HepG2 (cell line): ENCODE measurements around the gene MSI2.

Experiments
- CHCHD3 ChIP-seq: sonication (generic); formaldehyde crosslinking; IDR thresholded peaks from 2 replicates; pipeline ENCODE4 v1.8.0; 2022; ENCODE audit warnings: mild to moderate bottlenecking, missing genetic modification reagents, moderate library complexity
- EZH2 ChIP-seq: conservative IDR thresholded peaks from 2 replicates; pipeline ENCODE4 v1.6.1; 2012; ENCODE audit warnings: mild to moderate bottlenecking, low read depth, low read length, moderate library complexity
- ZNF773 ChIP-seq: sonication (generic); formaldehyde crosslinking; IDR thresholded peaks from 2 replicates; pipeline ENCODE4 v1.4.0; 2020; ENCODE audit warnings: missing genetic modification reagents, borderline replicate concordance
- TF ChIP-seq, protein P1 (sequence below): sonication (generic); formaldehyde crosslinking; IDR thresholded peaks from 2 replicates; pipeline ENCODE4 v1.4.0; 2020; ENCODE audit warnings: missing genetic modification reagents
- TF ChIP-seq, protein P2 (sequence below): IDR thresholded peaks from 2 replicates; pipeline ENCODE4 v1.6.1; 2016; ENCODE audit warnings: low read depth, missing genetic modification reagents, missing compliant biosample characterization

DNA sequence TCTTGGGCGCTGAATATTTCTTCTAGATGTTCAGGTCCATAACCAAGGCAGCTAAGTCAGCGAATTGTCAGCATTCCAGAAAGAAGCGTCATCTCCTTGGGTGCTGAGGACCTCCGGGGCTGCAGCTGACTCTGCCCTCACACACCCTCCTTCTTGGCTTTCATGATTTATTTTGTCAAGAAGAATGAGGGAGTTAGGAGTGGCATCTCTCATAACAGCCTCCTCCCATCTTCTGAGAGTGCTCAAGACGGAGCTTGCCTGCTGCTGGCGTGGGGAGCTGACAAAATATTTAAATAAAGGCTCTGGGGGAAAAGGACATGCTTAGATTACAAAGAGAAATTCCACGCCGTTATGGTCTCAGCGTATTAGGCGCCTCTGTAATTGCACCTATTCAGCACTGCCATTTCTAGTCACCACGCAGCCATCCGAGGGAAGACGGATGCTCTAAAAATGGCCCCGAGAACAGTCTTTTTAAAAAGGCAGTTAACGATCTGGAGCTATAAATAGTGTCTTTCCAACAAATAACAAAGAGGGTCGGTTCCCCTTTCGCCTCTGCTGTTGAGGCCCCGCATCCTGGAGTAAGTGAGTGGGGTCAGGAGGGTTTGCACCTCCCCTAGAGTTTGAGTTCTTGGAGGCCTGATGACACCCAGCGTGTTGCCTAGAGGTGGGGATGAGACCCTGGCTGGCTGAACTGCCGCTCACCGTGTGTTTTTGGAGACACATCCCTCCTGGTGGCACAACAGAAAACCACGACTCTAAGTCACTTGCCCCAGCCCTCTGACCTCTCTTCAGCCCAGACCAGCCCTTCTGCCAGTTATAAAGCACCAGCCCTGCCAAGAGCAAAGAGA is 301.7 kb downstream of the MSI2 start:
- TF ChIP-seq ZNF773 (CRISPR knock-in tag) (no peak), CHCHD3 (CRISPR knock-in tag) (no peak), EZH2 (no peak)
- TF ChIP-seq, protein P1, sequence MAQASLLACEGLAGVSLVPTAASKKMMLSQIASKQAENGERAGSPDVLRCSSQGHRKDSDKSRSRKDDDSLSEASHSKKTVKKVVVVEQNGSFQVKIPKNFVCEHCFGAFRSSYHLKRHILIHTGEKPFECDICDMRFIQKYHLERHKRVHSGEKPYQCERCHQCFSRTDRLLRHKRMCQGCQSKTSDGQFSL (CRISPR knock-in tag): no peak
- TF ChIP-seq, protein P2, sequence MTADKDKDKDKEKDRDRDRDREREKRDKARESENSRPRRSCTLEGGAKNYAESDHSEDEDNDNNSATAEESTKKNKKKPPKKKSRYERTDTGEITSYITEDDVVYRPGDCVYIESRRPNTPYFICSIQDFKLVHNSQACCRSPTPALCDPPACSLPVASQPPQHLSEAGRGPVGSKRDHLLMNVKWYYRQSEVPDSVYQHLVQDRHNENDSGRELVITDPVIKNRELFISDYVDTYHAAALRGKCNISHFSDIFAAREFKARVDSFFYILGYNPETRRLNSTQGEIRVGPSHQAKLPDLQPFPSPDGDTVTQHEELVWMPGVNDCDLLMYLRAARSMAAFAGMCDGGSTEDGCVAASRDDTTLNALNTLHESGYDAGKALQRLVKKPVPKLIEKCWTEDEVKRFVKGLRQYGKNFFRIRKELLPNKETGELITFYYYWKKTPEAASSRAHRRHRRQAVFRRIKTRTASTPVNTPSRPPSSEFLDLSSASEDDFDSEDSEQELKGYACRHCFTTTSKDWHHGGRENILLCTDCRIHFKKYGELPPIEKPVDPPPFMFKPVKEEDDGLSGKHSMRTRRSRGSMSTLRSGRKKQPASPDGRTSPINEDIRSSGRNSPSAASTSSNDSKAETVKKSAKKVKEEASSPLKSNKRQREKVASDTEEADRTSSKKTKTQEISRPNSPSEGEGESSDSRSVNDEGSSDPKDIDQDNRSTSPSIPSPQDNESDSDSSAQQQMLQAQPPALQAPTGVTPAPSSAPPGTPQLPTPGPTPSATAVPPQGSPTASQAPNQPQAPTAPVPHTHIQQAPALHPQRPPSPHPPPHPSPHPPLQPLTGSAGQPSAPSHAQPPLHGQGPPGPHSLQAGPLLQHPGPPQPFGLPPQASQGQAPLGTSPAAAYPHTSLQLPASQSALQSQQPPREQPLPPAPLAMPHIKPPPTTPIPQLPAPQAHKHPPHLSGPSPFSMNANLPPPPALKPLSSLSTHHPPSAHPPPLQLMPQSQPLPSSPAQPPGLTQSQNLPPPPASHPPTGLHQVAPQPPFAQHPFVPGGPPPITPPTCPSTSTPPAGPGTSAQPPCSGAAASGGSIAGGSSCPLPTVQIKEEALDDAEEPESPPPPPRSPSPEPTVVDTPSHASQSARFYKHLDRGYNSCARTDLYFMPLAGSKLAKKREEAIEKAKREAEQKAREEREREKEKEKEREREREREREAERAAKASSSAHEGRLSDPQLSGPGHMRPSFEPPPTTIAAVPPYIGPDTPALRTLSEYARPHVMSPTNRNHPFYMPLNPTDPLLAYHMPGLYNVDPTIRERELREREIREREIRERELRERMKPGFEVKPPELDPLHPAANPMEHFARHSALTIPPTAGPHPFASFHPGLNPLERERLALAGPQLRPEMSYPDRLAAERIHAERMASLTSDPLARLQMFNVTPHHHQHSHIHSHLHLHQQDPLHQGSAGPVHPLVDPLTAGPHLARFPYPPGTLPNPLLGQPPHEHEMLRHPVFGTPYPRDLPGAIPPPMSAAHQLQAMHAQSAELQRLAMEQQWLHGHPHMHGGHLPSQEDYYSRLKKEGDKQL: no peak
